H1 (cell line): ENCODE results near the gene CACNB2. TPM values are rescaled to one million over a fixed set of nuclear protein-coding genes. Genes with fewer than 3 reads are reported as not detected.
A peak's percentile ranks its signal among the peaks of the same experiment; 100 is the strongest.

Experiments
- CTBP2 ChIP-seq: IDR thresholded peaks from 2 replicates; pipeline ENCODE4 v1.7.0; 2011; ENCODE audit warnings: borderline replicate concordance, mild to moderate bottlenecking, moderate library complexity, mixed read lengths, low read length; ENCODE audit not compliant: insufficient read depth, insufficient read length
- EP300 ChIP-seq, 2 experiments: IDR thresholded peaks; 1 replicate in 1 of 2; 2 replicates in 1 of 2; pipeline ENCODE4 v1.6.1; 2011 to 2012; ENCODE audit warnings: low read depth in 2 of 2, low read length in 2 of 2, mild to moderate bottlenecking in 2 of 2, borderline replicate concordance in 1 of 2, inconsistent platforms in 1 of 2, moderate library complexity in 1 of 2
- SIN3A ChIP-seq, 2 experiments: IDR thresholded peaks in 1 of 2; conservative IDR thresholded peaks in 1 of 2; 2 replicates each; pipeline ENCODE4 v1.6.1; 2011 to 2012; ENCODE audit warnings: low read length in 2 of 2, improper control_type of control experiment in 1 of 2, low read depth in 1 of 2, mild to moderate bottlenecking in 1 of 2
- SP1 ChIP-seq: IDR thresholded peaks from 2 replicates; pipeline ENCODE4 v1.6.1; 2011; ENCODE audit warnings: low read depth, low read length
- SUZ12 ChIP-seq: fragments of 200-600 bp; sonication (generic); IDR thresholded peaks from 2 replicates; pipeline ENCODE4 v1.6.1; 2012; ENCODE audit warnings: mild to moderate bottlenecking, inconsistent platforms, low read length, moderate library complexity, mixed read lengths
- TCF12 ChIP-seq: IDR thresholded peaks from 2 replicates; pipeline ENCODE4 v1.6.1; 2011; ENCODE audit warnings: low read depth, mild to moderate bottlenecking, low read length
- USF2 ChIP-seq: IDR thresholded peaks from 2 replicates; pipeline ENCODE4 v1.6.1; 2011; ENCODE audit warnings: low read length, improper control_type of control experiment
- polyA plus RNA-seq, 7 experiments: library from polyadenylated mRNA; depleted of rRNA in 3 of 7; stranded (reverse) in 5 of 7; unstranded in 2 of 7; fragments of >200 nt in 5 of 7; fragments of 200-250 nt in 2 of 7; gene quantifications; 1 replicate in 5 of 7; 2 replicates in 1 of 7; 4 replicates in 1 of 7; pipeline versions ENCODE4 v1.2.1 to v1.2.3, GENCODE V29; 2011 to 2013; ENCODE audit warnings: missing spikeins in 2 of 7, mixed read lengths in 2 of 7
- total RNA-seq: library from RNA; stranded (reverse); fragmentation: NEBNext Ultra II Directional; extraction: Animal tissue kit (Norgen Biotek cat#: 25700); gene quantifications from 2 replicates; pipeline ENCODE4 v1.2.1, GENCODE V29; 2021
- TF ChIP-seq, protein P1 (sequence below): fragments of 300-600 bp; sonication (generic); IDR thresholded peaks from 2 replicates; pipeline ENCODE4 v1.7.1; 2012; ENCODE audit warnings: low read length, moderate library complexity, mild to moderate bottlenecking, inconsistent platforms; ENCODE audit not compliant: insufficient replicate concordance

CACNB2 gene
- total and polyA plus RNA-seq, 2 of the 8 experiments (the other 6 are each of a cell fraction or from before 2014, with no cell fraction given): 2.4 to 3.2 TPM

- TF ChIP-seq EP300 (IDR thresholded peaks at IDR 0.05; ENCODE audit: borderline replicate concordance in 1 of 2, low read depth in 2 of 2, low read length in 2 of 2) (no peak), CTBP2 (peak; percentile 42), SUZ12 (peak; percentile 41; the same call in 1 of the 2 replicates), TCF12 (no peak), SP1 (no peak), USF2 (no peak), SIN3A (conservative IDR thresholded peaks at IDR 0.05 in 1 of 2, IDR thresholded peaks at IDR 0.05 in 1 of 2; ENCODE audit: low read depth in 1 of 2, low read length in 2 of 2) (0 out of 4 replicates have a peak, but pooled peaks of 1 of the 2 experiments have one; percentile 39)
- TF ChIP-seq, protein P1, sequence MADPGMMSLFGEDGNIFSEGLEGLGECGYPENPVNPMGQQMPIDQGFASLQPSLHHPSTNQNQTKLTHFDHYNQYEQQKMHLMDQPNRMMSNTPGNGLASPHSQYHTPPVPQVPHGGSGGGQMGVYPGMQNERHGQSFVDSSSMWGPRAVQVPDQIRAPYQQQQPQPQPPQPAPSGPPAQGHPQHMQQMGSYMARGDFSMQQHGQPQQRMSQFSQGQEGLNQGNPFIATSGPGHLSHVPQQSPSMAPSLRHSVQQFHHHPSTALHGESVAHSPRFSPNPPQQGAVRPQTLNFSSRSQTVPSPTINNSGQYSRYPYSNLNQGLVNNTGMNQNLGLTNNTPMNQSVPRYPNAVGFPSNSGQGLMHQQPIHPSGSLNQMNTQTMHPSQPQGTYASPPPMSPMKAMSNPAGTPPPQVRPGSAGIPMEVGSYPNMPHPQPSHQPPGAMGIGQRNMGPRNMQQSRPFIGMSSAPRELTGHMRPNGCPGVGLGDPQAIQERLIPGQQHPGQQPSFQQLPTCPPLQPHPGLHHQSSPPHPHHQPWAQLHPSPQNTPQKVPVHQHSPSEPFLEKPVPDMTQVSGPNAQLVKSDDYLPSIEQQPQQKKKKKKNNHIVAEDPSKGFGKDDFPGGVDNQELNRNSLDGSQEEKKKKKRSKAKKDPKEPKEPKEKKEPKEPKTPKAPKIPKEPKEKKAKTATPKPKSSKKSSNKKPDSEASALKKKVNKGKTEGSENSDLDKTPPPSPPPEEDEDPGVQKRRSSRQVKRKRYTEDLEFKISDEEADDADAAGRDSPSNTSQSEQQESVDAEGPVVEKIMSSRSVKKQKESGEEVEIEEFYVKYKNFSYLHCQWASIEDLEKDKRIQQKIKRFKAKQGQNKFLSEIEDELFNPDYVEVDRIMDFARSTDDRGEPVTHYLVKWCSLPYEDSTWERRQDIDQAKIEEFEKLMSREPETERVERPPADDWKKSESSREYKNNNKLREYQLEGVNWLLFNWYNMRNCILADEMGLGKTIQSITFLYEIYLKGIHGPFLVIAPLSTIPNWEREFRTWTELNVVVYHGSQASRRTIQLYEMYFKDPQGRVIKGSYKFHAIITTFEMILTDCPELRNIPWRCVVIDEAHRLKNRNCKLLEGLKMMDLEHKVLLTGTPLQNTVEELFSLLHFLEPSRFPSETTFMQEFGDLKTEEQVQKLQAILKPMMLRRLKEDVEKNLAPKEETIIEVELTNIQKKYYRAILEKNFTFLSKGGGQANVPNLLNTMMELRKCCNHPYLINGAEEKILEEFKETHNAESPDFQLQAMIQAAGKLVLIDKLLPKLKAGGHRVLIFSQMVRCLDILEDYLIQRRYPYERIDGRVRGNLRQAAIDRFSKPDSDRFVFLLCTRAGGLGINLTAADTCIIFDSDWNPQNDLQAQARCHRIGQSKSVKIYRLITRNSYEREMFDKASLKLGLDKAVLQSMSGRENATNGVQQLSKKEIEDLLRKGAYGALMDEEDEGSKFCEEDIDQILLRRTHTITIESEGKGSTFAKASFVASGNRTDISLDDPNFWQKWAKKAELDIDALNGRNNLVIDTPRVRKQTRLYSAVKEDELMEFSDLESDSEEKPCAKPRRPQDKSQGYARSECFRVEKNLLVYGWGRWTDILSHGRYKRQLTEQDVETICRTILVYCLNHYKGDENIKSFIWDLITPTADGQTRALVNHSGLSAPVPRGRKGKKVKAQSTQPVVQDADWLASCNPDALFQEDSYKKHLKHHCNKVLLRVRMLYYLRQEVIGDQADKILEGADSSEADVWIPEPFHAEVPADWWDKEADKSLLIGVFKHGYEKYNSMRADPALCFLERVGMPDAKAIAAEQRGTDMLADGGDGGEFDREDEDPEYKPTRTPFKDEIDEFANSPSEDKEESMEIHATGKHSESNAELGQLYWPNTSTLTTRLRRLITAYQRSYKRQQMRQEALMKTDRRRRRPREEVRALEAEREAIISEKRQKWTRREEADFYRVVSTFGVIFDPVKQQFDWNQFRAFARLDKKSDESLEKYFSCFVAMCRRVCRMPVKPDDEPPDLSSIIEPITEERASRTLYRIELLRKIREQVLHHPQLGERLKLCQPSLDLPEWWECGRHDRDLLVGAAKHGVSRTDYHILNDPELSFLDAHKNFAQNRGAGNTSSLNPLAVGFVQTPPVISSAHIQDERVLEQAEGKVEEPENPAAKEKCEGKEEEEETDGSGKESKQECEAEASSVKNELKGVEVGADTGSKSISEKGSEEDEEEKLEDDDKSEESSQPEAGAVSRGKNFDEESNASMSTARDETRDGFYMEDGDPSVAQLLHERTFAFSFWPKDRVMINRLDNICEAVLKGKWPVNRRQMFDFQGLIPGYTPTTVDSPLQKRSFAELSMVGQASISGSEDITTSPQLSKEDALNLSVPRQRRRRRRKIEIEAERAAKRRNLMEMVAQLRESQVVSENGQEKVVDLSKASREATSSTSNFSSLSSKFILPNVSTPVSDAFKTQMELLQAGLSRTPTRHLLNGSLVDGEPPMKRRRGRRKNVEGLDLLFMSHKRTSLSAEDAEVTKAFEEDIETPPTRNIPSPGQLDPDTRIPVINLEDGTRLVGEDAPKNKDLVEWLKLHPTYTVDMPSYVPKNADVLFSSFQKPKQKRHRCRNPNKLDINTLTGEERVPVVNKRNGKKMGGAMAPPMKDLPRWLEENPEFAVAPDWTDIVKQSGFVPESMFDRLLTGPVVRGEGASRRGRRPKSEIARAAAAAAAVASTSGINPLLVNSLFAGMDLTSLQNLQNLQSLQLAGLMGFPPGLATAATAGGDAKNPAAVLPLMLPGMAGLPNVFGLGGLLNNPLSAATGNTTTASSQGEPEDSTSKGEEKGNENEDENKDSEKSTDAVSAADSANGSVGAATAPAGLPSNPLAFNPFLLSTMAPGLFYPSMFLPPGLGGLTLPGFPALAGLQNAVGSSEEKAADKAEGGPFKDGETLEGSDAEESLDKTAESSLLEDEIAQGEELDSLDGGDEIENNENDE: no peak
These were observed at the start of gene CACNB2 (continued) for GRCh38 chr10:18140149-18140956.
